ENCODE results near the gene ZFP92.

The ZFP92 gene

GRCh38 chrX:153426204-153426603 lies 14.9 kb downstream of the ZFP92 start:
- H3K4me3 ChIP-seq (ENCODE audit: low read length, poor library complexity, severe bottlenecking), result no peak overlapping the region
- no peaks in the 10 kb centered on the region for H3K4me1 ChIP-seq (ENCODE audit: insufficient read depth, low read length, poor library complexity, severe bottlenecking)
- H3K9me2 ChIP-seq (replicated peaks; ENCODE audit: low read depth, low read length), result no peaks in the 10 kb centered on the region
- TF ChIP-seq EZH2phosphoT487 (IDR thresholded peaks at IDR 0.05; ENCODE audit: borderline replicate concordance) (no peak), CTCF (conservative IDR thresholded peaks at IDR 0.05; ENCODE audit: low read length) (no peak)
- H3K36me3 ChIP-seq (ENCODE audit: insufficient read depth, low read length), result no peaks in the 10 kb centered on the region
- no peak overlapping the region for H3K4me2 ChIP-seq (ENCODE audit: low read depth, low read length, poor library complexity, severe bottlenecking)
- H2AFZ ChIP-seq (ENCODE audit: low read length), result no peak overlapping the region
- H3K27me3 ChIP-seq (ENCODE audit: insufficient read depth, low read length, poor library complexity, severe bottlenecking), result no peaks in the 10 kb centered on the region
- no peaks in the 10 kb centered on the region for H3K79me2 ChIP-seq (ENCODE audit: insufficient read depth, low read length)
- no peaks in the 10 kb centered on the region for H3K9me3 ChIP-seq (ENCODE audit: insufficient read depth, low read depth, low read length)
- H4K20me1 ChIP-seq (ENCODE audit: insufficient read depth, low read length, poor library complexity, severe bottlenecking), result no peaks in the 10 kb centered on the region
- no peaks in the 10 kb centered on the region for H3F3A ChIP-seq (ENCODE audit: low read depth)
- no peak overlapping the region for H3K9ac ChIP-seq (ENCODE audit: low read depth, low read length, poor library complexity, severe bottlenecking)

- no peaks in the 10 kb centered on the region for H3K4me1 ChIP-seq (ENCODE audit: insufficient read depth, low read length, poor library complexity, severe bottlenecking)
- H3K9me2 ChIP-seq (replicated peaks; ENCODE audit: low read depth, low read length), result no peaks in the 10 kb centered on the region
- no peaks in the 10 kb centered on the region for H4K20me1 ChIP-seq (ENCODE audit: insufficient read depth, low read length, poor library complexity, severe bottlenecking)
- no peak overlapping the region for H3K9ac ChIP-seq (ENCODE audit: low read depth, low read length, poor library complexity, severe bottlenecking)
- H3K4me2 ChIP-seq (ENCODE audit: low read depth, low read length, poor library complexity, severe bottlenecking), result no peak overlapping the region
- no peaks in the 10 kb centered on the region for H3K79me2 ChIP-seq (ENCODE audit: insufficient read depth, low read length)
- H3K9me3 ChIP-seq (ENCODE audit: insufficient read depth, low read depth, low read length), result no peaks in the 10 kb centered on the region
- no peak overlapping the region for H2AFZ ChIP-seq (ENCODE audit: low read length)
- H3F3A ChIP-seq (ENCODE audit: low read depth), result no peaks in the 10 kb centered on the region
- no peak overlapping the region for H3K4me3 ChIP-seq (ENCODE audit: low read length, poor library complexity, severe bottlenecking)
- no peak for TF ChIP-seq EZH2phosphoT487 (IDR thresholded peaks at IDR 0.05; ENCODE audit: borderline replicate concordance)
- no peak for TF ChIP-seq CTCF (conservative IDR thresholded peaks at IDR 0.05; ENCODE audit: low read length)
- H3K36me3 ChIP-seq (ENCODE audit: insufficient read depth, low read length), result no peaks in the 10 kb centered on the region
- H3K27me3 ChIP-seq (ENCODE audit: insufficient read depth, low read length, poor library complexity, severe bottlenecking), result no peaks in the 10 kb centered on the region
These were observed 19.5 kb downstream of the ZFP92 start for GRCh38 chrX:153430796-153431195.

- Histone ChIP-seq H3K27me3 (ENCODE audit: insufficient read depth, low read length, poor library complexity, severe bottlenecking) (no peaks in the 10 kb centered on the region), H3K9me2 (replicated peaks; ENCODE audit: low read depth, low read length) (no peaks in the 10 kb centered on the region), H2AFZ (ENCODE audit: low read length) (no peak overlapping the region), H4K20me1 (ENCODE audit: insufficient read depth, low read length, poor library complexity, severe bottlenecking) (no peaks in the 10 kb centered on the region), H3K4me3 (ENCODE audit: low read length, poor library complexity, severe bottlenecking) (no peak overlapping the region), H3K9ac (ENCODE audit: low read depth, low read length, poor library complexity, severe bottlenecking) (no peak overlapping the region), H3F3A (ENCODE audit: low read depth) (no peaks in the 10 kb centered on the region), H3K9me3 (ENCODE audit: insufficient read depth, low read depth, low read length) (no peaks in the 10 kb centered on the region), H3K36me3 (ENCODE audit: insufficient read depth, low read length) (no peaks in the 10 kb centered on the region), H3K79me2 (ENCODE audit: insufficient read depth, low read length) (no peaks in the 10 kb centered on the region), H3K4me1 (ENCODE audit: insufficient read depth, low read length, poor library complexity, severe bottlenecking) (no peaks in the 10 kb centered on the region), H3K4me2 (ENCODE audit: low read depth, low read length, poor library complexity, severe bottlenecking) (no peak overlapping the region)
- no peak for TF ChIP-seq EZH2phosphoT487 (IDR thresholded peaks at IDR 0.05; ENCODE audit: borderline replicate concordance)
These were observed 21.9 kb downstream of the ZFP92 start for GRCh38 chrX:153433161-153433680.

GRCh38 chrX:153433781-153434285 lies 22.6 kb downstream of the ZFP92 start:
- Histone ChIP-seq H3K4me3 (ENCODE audit: low read length, poor library complexity, severe bottlenecking) (no peak overlapping the region), H3F3A (ENCODE audit: low read depth) (no peaks in the 10 kb centered on the region), H3K4me2 (ENCODE audit: low read depth, low read length, poor library complexity, severe bottlenecking) (no peak overlapping the region), H3K36me3 (ENCODE audit: insufficient read depth, low read length) (no peaks in the 10 kb centered on the region), H3K9me2 (replicated peaks; ENCODE audit: low read depth, low read length) (no peaks in the 10 kb centered on the region), H3K4me1 (ENCODE audit: insufficient read depth, low read length, poor library complexity, severe bottlenecking) (no peaks in the 10 kb centered on the region), H3K9ac (ENCODE audit: low read depth, low read length, poor library complexity, severe bottlenecking) (no peak overlapping the region), H3K27me3 (ENCODE audit: insufficient read depth, low read length, poor library complexity, severe bottlenecking) (no peaks in the 10 kb centered on the region), H3K9me3 (ENCODE audit: insufficient read depth, low read depth, low read length) (no peaks in the 10 kb centered on the region), H4K20me1 (ENCODE audit: insufficient read depth, low read length, poor library complexity, severe bottlenecking) (no peaks in the 10 kb centered on the region), H3K79me2 (ENCODE audit: insufficient read depth, low read length) (no peaks in the 10 kb centered on the region), H2AFZ (ENCODE audit: low read length) (no peak overlapping the region)
- TF ChIP-seq EZH2phosphoT487 (IDR thresholded peaks at IDR 0.05; ENCODE audit: borderline replicate concordance), result no peak
- no peak for TF ChIP-seq CTCF (conservative IDR thresholded peaks at IDR 0.05; ENCODE audit: low read length)

All from Loucy (cell line).